Caco-2 (cell line): Measurements from ENCODE around the gene RPRD1A. TPM values are rescaled to one million over a fixed set of nuclear protein-coding genes. Genes with fewer than 3 reads are reported as not detected.

Source experiments
- BruUV-seq: library from RNA; stranded (reverse); fragments of 400-500 nt; replicated peaks from 2 replicates; lab custom pipeline; 2021; lab: Mats Ljungman, UMichigan
- CTCF ChIA-PET: fragments of 300-600 bp; sonication (Branson Sonifier 250); formaldehyde crosslinking; loops from one replicate; lab custom pipeline; 2022; ENCODE audit warnings: antibody characterized with exemption; lab: Charles Lee
- POLR2A ChIA-PET: fragments of 300-600 bp; sonication (Branson Sonifier 250); formaldehyde crosslinking; loops from one replicate; lab custom pipeline; 2022; ENCODE audit warnings: antibody characterized with exemption; lab: Charles Lee
- DNase-seq, 2 experiments: peaks; one replicate each; pipeline versions ENCODE4 v3.0.0 to v3.0.0-alpha.2; 2020 to 2022
- H3K27me3 ChIP-seq: replicated peaks from 2 replicates; pipeline ENCODE4 v1.6.0; 2011; ENCODE audit warnings: low read length; ENCODE audit not compliant: control insufficient read depth, insufficient read depth
- H3K36me3 ChIP-seq: 2 replicates; pipeline ENCODE4 v1.5.1; 2011; ENCODE audit warnings: low read length; ENCODE audit not compliant: control insufficient read depth, insufficient read depth
- H3K4me1 ChIP-seq: fragments of 250-450 bp; sonication (Bioruptor Pico); 2 replicates; pipeline ENCODE4 v1.5.1; 2020; ENCODE audit warnings: mild to moderate bottlenecking
- H3K4me3 ChIP-seq: 2 replicates; pipeline ENCODE4 v1.5.1; 2011; ENCODE audit warnings: low read depth, mild to moderate bottlenecking, control low read depth, low read length
- H3K9me3 ChIP-seq: fragments of 250-450 bp; sonication (Bioruptor Pico); 2 replicates; pipeline ENCODE4 v1.5.1; 2020; ENCODE audit warnings: mild to moderate bottlenecking, moderate library complexity
- H3K27ac Mint-ChIP-seq: one replicate; pipeline ENCODE4 v1.8.0; 2022; ENCODE audit warnings: mixed read lengths; ENCODE audit not compliant: unreplicated experiment
- H3K27me3 Mint-ChIP-seq: one replicate; pipeline ENCODE4 v1.8.0; 2022; ENCODE audit warnings: mixed read lengths; ENCODE audit not compliant: insufficient read depth, unreplicated experiment
- H3K36me3 Mint-ChIP-seq: one replicate; pipeline ENCODE4 v1.8.0; 2022; ENCODE audit warnings: mild to moderate bottlenecking, mixed read lengths; ENCODE audit not compliant: insufficient read depth, unreplicated experiment
- H3K4me1 Mint-ChIP-seq: one replicate; pipeline ENCODE4 v1.8.0; 2022; ENCODE audit warnings: low read depth, mixed read lengths; ENCODE audit not compliant: unreplicated experiment
- H3K4me3 Mint-ChIP-seq: one replicate; pipeline ENCODE4 v1.8.0; 2022; ENCODE audit warnings: mild to moderate bottlenecking, moderate library complexity, mixed read lengths; ENCODE audit not compliant: unreplicated experiment
- H3K9me3 Mint-ChIP-seq: one replicate; pipeline ENCODE4 v1.8.0; 2022; ENCODE audit warnings: mixed read lengths; ENCODE audit not compliant: unreplicated experiment
- intact Hi-C: fragments of 100-400 bp; cut with micrococcal nuclease; formaldehyde crosslinking; loops from one replicate; pipeline ENCODE4 v1.10.0; 2022; ENCODE audit not compliant: unreplicated experiment
- total RNA-seq: library from RNA; stranded (reverse); gene quantifications from 2 replicates; pipeline ENCODE4 v1.2.3, GENCODE V29; 2022
- TF ChIP-seq, protein P1 (sequence below), 2 experiments: fragments of 200-600 bp in 1 of 2; IDR thresholded peaks; 1 replicate in 1 of 2; 2 replicates in 1 of 2; pipeline versions ENCODE4 v1.5.1 to v1.8.0; 2011 to 2022; ENCODE audit warnings: antibody characterized with exemption in 1 of 2, control low read depth in 1 of 2, inconsistent platforms in 1 of 2, low read depth in 1 of 2, low read length in 1 of 2, mild to moderate bottlenecking in 1 of 2, moderate library complexity in 1 of 2; ENCODE audit not compliant: insufficient read depth in 1 of 2, severe bottlenecking in 1 of 2, unreplicated experiment in 1 of 2

The RPRD1A gene
- total RNA-seq, 1 experiment from 2014 or later, result 18.9 TPM

DNA sequence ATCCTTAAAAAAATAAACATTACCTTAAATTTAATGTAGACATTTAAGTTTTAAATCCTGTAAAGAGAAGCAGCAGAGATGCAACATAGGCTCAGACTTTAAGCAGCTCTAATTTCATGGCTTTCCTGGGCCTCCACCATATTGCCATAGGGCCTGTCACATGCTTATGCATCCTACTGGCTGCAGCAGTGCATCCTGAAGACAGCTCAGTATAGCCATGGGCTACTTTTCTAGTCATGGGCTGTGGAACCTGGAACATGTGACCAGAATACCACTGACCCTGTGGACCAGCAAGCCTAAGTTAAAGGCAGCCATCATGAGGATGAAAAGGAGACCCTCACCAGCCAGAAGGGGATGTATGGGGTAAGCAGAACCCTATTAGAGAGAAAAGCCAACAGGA is 84.2 kb downstream of the RPRD1A start:
- no peak for DNase-seq
- H3K27me3 Mint-ChIP-seq, result no peaks in the 10 kb centered on the region
- no peak overlapping the region for H3K4me3 Mint-ChIP-seq
- H3K27me3 ChIP-seq, result no peaks in the 10 kb centered on the region
- no peaks in the 10 kb centered on the region for H3K36me3 ChIP-seq
- H3K36me3 Mint-ChIP-seq, result peaks cover 15% of the 10 kb centered on the region
- no peak overlapping the region for H3K4me3 ChIP-seq
- H3K9me3 Mint-ChIP-seq, result no peaks in the 10 kb centered on the region
- no peaks in the 10 kb centered on the region for H3K4me1 ChIP-seq
- no peaks in the 10 kb centered on the region for H3K9me3 ChIP-seq
- ChIA-PET CTCF (no interaction called here), POLR2A (no interaction called here)
- TF ChIP-seq, protein P1, sequence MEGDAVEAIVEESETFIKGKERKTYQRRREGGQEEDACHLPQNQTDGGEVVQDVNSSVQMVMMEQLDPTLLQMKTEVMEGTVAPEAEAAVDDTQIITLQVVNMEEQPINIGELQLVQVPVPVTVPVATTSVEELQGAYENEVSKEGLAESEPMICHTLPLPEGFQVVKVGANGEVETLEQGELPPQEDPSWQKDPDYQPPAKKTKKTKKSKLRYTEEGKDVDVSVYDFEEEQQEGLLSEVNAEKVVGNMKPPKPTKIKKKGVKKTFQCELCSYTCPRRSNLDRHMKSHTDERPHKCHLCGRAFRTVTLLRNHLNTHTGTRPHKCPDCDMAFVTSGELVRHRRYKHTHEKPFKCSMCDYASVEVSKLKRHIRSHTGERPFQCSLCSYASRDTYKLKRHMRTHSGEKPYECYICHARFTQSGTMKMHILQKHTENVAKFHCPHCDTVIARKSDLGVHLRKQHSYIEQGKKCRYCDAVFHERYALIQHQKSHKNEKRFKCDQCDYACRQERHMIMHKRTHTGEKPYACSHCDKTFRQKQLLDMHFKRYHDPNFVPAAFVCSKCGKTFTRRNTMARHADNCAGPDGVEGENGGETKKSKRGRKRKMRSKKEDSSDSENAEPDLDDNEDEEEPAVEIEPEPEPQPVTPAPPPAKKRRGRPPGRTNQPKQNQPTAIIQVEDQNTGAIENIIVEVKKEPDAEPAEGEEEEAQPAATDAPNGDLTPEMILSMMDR (IDR thresholded peaks at IDR 0.05; ENCODE audit: insufficient read depth in 1 of 2, low read depth in 1 of 2, low read length in 1 of 2, severe bottlenecking in 1 of 2, unreplicated experiment in 1 of 2), result no peak
- intact Hi-C loops, result no loop called here
- no peaks in the 10 kb centered on the region for H3K4me1 Mint-ChIP-seq
- no peak overlapping the region for H3K27ac Mint-ChIP-seq
- no TSS peak for BruUV-seq

DNA sequence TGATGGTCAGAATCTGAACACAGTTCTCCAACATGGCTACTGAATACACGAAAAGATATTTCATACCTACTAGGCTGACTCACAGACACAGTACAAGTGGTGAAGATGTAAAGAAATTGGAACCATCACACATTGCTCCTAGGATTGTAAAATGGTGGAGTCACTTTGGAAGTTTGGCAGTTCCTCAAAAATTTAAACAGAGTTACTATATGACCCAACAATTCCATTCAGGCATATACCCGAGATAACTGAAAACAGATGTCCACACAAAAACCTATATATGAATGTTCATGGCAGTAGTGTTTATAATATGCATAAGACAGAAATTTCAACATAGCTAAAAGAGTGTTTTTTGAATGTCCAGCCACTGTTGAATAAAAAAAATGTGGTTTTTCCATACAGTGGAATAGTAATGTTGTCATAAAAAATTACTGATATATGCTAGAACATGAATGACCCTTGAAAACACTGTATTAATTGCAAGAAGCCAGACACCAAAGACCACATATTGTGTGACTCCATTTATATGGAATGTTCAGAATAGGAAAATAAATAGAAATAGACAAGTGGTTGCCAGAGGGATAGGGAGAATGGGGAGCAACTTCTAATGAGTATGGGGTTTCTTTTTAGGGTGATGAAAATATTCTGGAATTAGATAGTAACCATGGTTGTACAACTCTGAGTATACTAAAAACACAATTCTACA is 84.8 kb downstream of the RPRD1A start:
- peaks cover 21% of the 10 kb centered on the region for H3K36me3 Mint-ChIP-seq
- CTCF ChIA-PET, result no interaction called here
- Histone ChIP-seq H3K36me3 (no peaks in the 10 kb centered on the region), H3K27me3 (no peaks in the 10 kb centered on the region), H3K9me3 (no peaks in the 10 kb centered on the region), H3K4me1 (no peaks in the 10 kb centered on the region), H3K4me3 (no peak overlapping the region)
- intact Hi-C loops, result no loop called here
- no peaks in the 10 kb centered on the region for H3K4me1 Mint-ChIP-seq
- no peak for DNase-seq
- H3K27me3 Mint-ChIP-seq, result no peaks in the 10 kb centered on the region
- H3K9me3 Mint-ChIP-seq, result no peaks in the 10 kb centered on the region
- POLR2A ChIA-PET, result no interaction called here
- no TSS peak for BruUV-seq
- no peak overlapping the region for H3K27ac Mint-ChIP-seq
- no peak overlapping the region for H3K4me3 Mint-ChIP-seq
- TF ChIP-seq, protein P1 (IDR thresholded peaks at IDR 0.05; ENCODE audit: insufficient read depth in 1 of 2, low read depth in 1 of 2, low read length in 1 of 2, severe bottlenecking in 1 of 2, unreplicated experiment in 1 of 2), result no peak

DNA sequence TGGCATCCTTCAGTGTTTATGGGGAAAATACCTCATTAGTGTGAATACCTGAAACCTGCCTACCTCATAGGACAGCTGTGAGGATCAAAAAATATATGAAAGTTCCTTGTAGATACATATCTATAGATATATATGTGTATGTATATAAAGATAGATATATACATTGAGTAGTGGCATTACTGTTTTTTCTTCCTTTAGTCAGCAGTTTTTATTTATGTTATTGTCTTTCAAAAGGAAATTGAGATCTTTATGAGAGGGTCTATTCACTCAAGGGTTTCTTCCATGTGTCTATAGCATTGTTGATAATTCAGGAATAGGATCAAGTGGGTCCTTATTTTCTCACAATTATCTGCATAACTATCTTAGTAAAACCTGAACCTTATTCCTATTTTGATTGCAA is 88.2 kb downstream of the RPRD1A start:
- ChIA-PET CTCF (no interaction called here), POLR2A (no interaction called here)
- Histone ChIP-seq H3K4me1 (no peaks in the 10 kb centered on the region), H3K9me3 (no peaks in the 10 kb centered on the region), H3K4me3 (no peak overlapping the region), H3K36me3 (no peaks in the 10 kb centered on the region), H3K27me3 (no peaks in the 10 kb centered on the region)
- no peak for DNase-seq
- Mint-ChIP-seq H3K4me1 (peaks cover 3% of the 10 kb centered on the region), H3K4me3 (no peak overlapping the region), H3K9me3 (no peaks in the 10 kb centered on the region), H3K27me3 (no peaks in the 10 kb centered on the region), H3K36me3 (peaks cover 38% of the 10 kb centered on the region), H3K27ac (no peak overlapping the region)
- TF ChIP-seq, protein P1 (IDR thresholded peaks at IDR 0.05; ENCODE audit: insufficient read depth in 1 of 2, low read depth in 1 of 2, low read length in 1 of 2, severe bottlenecking in 1 of 2, unreplicated experiment in 1 of 2), result no peak
- BruUV-seq, result no TSS peak
- intact Hi-C loops, result no loop called here
